SK-N-SH treated with all-trans-retinoic acid at 6 μM for 48 hours (cell line): Measurements from ENCODE around the gene S100A2.

Experiments
- ATAC-seq: fragments of 200-7000 bp; cut with Tn5 transposase; 3 replicates; pipeline ENCODE4 v1.9.1; 2020; ENCODE audit warnings: mild to moderate bottlenecking, moderate library complexity
- ARNTL ChIP-seq: fragments of 450-650 bp; formaldehyde crosslinking; IDR thresholded peaks from 2 replicates; pipeline ENCODE4 v1.5.0; 2020; ENCODE audit warnings: low read depth, mild to moderate bottlenecking, moderate library complexity, borderline replicate concordance
- BACH2 ChIP-seq: fragments of 250-450 bp; sonication (Bioruptor Pico); IDR thresholded peaks from 2 replicates; pipeline ENCODE4 v1.9.0; 2021; ENCODE audit warnings: mild to moderate bottlenecking, borderline replicate concordance
- CSDC2 ChIP-seq: fragments of 250-450 bp; sonication (Bioruptor Pico); IDR thresholded peaks from 2 replicates; pipeline ENCODE4 v1.5.0; 2020; ENCODE audit warnings: mild to moderate bottlenecking, moderate library complexity
- CSRNP3 ChIP-seq: fragments of 250-450 bp; sonication (Bioruptor Pico); IDR thresholded peaks from 2 replicates; pipeline ENCODE4 v1.5.1; 2021; ENCODE audit warnings: mild to moderate bottlenecking, moderate library complexity
- ESRRG ChIP-seq: fragments of 250-450 bp; sonication (Bioruptor Pico); IDR thresholded peaks from 2 replicates; pipeline ENCODE4 v1.6.1; 2021; ENCODE audit warnings: mild to moderate bottlenecking
- ISL1 ChIP-seq: fragments of 250-450 bp; sonication (Bioruptor Pico); IDR thresholded peaks from 2 replicates; pipeline ENCODE4 v2.1.2; 2022; ENCODE audit warnings: mild to moderate bottlenecking, moderate library complexity
- OSR1 ChIP-seq: fragments of 250-450 bp; sonication (Bioruptor Pico); IDR thresholded peaks from 2 replicates; pipeline ENCODE4 v1.8.0; 2022; ENCODE audit warnings: moderate library complexity, mild to moderate bottlenecking, inconsistent platforms
- PPARA ChIP-seq: fragments of 250-450 bp; sonication (Bioruptor Pico); IDR thresholded peaks from 2 replicates; pipeline ENCODE4 v1.5.0; 2020; ENCODE audit warnings: mild to moderate bottlenecking, borderline replicate concordance
- RARB ChIP-seq: fragments of 250-450 bp; sonication (Bioruptor Pico); IDR thresholded peaks from 2 replicates; pipeline ENCODE4 v1.8.0; 2021; ENCODE audit warnings: mild to moderate bottlenecking, moderate library complexity
- SNAI2 ChIP-seq: fragments of 250-450 bp; sonication (Bioruptor Pico); IDR thresholded peaks from 2 replicates; pipeline ENCODE4 v1.5.0; 2020; ENCODE audit warnings: mild to moderate bottlenecking, moderate library complexity
- TCF4 ChIP-seq: fragments of 250-450 bp; sonication (Bioruptor Pico); IDR thresholded peaks from 2 replicates; pipeline ENCODE4 v1.8.0; 2021; ENCODE audit warnings: mild to moderate bottlenecking, moderate library complexity, borderline replicate concordance
- TOX ChIP-seq: fragments of 250-450 bp; sonication (Bioruptor Pico); IDR thresholded peaks from 2 replicates; pipeline ENCODE4 v1.8.0; 2021; ENCODE audit warnings: mild to moderate bottlenecking, moderate library complexity, borderline replicate concordance
- ZC3H10 ChIP-seq: fragments of 250-450 bp; sonication (Bioruptor Pico); IDR thresholded peaks from 2 replicates; pipeline ENCODE4 v1.5.1; 2021; ENCODE audit warnings: mild to moderate bottlenecking, moderate library complexity
- ZFP3 ChIP-seq: fragments of 250-450 bp; sonication (Bioruptor Pico); IDR thresholded peaks from 2 replicates; pipeline ENCODE4 v1.5.0; 2020; ENCODE audit warnings: mild to moderate bottlenecking, moderate library complexity
- ZFP30 ChIP-seq: fragments of 450-650 bp; formaldehyde crosslinking; IDR thresholded peaks from 2 replicates; pipeline ENCODE4 v1.5.0; 2022; ENCODE audit warnings: mild to moderate bottlenecking, moderate library complexity
- ZNF565 ChIP-seq: fragments of 450-650 bp; formaldehyde crosslinking; conservative IDR thresholded peaks from 2 replicates; pipeline ENCODE4 v1.5.0; 2020; ENCODE audit warnings: low read depth, mild to moderate bottlenecking, moderate library complexity
- ZNF70 ChIP-seq: fragments of 450-650 bp; formaldehyde crosslinking; IDR thresholded peaks from 2 replicates; pipeline ENCODE4 v1.5.0; 2020; ENCODE audit warnings: mild to moderate bottlenecking, moderate library complexity
- ZNF8 ChIP-seq: fragments of 450-650 bp; formaldehyde crosslinking; IDR thresholded peaks from 2 replicates; pipeline ENCODE4 v1.5.0; 2020; ENCODE audit warnings: mild to moderate bottlenecking, moderate library complexity
- TF ChIP-seq, protein P1 (sequence below): fragments of 250-450 bp; sonication (Bioruptor Pico); IDR thresholded peaks from 2 replicates; pipeline ENCODE4 v1.5.1; 2020; ENCODE audit warnings: low read depth, mild to moderate bottlenecking, moderate library complexity
- TF ChIP-seq, protein P2 (sequence below): fragments of 250-450 bp; sonication (Bioruptor Pico); IDR thresholded peaks from 2 replicates; pipeline ENCODE4 v1.5.0; 2020; ENCODE audit warnings: mild to moderate bottlenecking, moderate library complexity
- TF ChIP-seq, protein P3 (sequence below): fragments of 250-450 bp; sonication (Bioruptor Pico); IDR thresholded peaks from 2 replicates; pipeline ENCODE4 v1.8.0; 2020; ENCODE audit warnings: mild to moderate bottlenecking, moderate library complexity, borderline replicate concordance
- TF ChIP-seq, protein P4 (sequence below): fragments of 250-450 bp; sonication (Bioruptor Pico); IDR thresholded peaks from 2 replicates; pipeline ENCODE4 v1.8.0; 2021; ENCODE audit warnings: low read depth, mild to moderate bottlenecking, moderate library complexity, borderline replicate concordance

The S100A2 gene

GRCh38 chr1:153560241-153560640, 5.4 kb downstream of the S100A2 start:
- no peak for TF ChIP-seq CSDC2 (CRISPR knock-in tag)
- no peak for TF ChIP-seq ZFP30 (CRISPR knock-in tag)
- no peak for TF ChIP-seq RARB (CRISPR knock-in tag)

DNA sequence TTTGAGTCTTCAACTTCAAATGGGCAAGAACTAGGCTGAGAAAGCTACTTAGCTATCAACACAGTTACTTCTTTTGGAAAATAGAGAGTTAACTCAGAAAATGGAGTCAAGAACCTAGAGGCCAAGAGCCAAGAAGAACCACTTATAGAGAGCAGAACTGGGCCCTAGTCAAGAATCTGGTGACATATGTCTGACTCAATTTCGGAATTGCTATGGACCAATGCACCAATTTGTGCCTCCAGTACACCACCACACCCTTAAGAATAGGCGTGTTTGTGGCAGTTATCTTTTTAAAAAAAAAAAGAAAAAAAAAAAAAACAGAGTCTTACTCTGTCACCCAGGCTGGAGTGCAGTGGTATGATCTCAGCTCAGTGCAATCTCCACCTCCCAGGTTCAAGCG, 7.8 kb downstream of the S100A2 start:
- TF ChIP-seq SNAI2 (CRISPR knock-in tag) (no peak), OSR1 (CRISPR knock-in tag) (no peak), PPARA (CRISPR knock-in tag) (no peak), CSDC2 (CRISPR knock-in tag) (no peak), ARNTL (CRISPR knock-in tag) (no peak), ZNF8 (CRISPR knock-in tag) (no peak), RARB (CRISPR knock-in tag) (no peak), BACH2 (CRISPR knock-in tag) (no peak), CSRNP3 (no peak), ZC3H10 (no peak), ZFP3 (CRISPR knock-in tag) (no peak), ESRRG (no peak), ISL1 (no peak), TCF4 (CRISPR knock-in tag) (no peak)
- TF ChIP-seq, protein P1, sequence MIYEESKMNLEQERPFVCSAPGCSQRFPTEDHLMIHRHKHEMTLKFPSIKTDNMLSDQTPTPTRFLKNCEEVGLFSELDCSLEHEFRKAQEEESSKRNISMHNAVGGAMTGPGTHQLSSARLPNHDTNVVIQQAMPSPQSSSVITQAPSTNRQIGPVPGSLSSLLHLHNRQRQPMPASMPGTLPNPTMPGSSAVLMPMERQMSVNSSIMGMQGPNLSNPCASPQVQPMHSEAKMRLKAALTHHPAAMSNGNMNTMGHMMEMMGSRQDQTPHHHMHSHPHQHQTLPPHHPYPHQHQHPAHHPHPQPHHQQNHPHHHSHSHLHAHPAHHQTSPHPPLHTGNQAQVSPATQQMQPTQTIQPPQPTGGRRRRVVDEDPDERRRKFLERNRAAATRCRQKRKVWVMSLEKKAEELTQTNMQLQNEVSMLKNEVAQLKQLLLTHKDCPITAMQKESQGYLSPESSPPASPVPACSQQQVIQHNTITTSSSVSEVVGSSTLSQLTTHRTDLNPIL (CRISPR knock-in tag), result no peak
- TF ChIP-seq, protein P2, sequence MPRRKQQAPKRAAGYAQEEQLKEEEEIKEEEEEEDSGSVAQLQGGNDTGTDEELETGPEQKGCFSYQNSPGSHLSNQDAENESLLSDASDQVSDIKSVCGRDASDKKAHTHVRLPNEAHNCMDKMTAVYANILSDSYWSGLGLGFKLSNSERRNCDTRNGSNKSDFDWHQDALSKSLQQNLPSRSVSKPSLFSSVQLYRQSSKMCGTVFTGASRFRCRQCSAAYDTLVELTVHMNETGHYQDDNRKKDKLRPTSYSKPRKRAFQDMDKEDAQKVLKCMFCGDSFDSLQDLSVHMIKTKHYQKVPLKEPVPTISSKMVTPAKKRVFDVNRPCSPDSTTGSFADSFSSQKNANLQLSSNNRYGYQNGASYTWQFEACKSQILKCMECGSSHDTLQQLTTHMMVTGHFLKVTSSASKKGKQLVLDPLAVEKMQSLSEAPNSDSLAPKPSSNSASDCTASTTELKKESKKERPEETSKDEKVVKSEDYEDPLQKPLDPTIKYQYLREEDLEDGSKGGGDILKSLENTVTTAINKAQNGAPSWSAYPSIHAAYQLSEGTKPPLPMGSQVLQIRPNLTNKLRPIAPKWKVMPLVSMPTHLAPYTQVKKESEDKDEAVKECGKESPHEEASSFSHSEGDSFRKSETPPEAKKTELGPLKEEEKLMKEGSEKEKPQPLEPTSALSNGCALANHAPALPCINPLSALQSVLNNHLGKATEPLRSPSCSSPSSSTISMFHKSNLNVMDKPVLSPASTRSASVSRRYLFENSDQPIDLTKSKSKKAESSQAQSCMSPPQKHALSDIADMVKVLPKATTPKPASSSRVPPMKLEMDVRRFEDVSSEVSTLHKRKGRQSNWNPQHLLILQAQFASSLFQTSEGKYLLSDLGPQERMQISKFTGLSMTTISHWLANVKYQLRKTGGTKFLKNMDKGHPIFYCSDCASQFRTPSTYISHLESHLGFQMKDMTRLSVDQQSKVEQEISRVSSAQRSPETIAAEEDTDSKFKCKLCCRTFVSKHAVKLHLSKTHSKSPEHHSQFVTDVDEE (CRISPR knock-in tag), result no peak
- TF ChIP-seq, protein P3, sequence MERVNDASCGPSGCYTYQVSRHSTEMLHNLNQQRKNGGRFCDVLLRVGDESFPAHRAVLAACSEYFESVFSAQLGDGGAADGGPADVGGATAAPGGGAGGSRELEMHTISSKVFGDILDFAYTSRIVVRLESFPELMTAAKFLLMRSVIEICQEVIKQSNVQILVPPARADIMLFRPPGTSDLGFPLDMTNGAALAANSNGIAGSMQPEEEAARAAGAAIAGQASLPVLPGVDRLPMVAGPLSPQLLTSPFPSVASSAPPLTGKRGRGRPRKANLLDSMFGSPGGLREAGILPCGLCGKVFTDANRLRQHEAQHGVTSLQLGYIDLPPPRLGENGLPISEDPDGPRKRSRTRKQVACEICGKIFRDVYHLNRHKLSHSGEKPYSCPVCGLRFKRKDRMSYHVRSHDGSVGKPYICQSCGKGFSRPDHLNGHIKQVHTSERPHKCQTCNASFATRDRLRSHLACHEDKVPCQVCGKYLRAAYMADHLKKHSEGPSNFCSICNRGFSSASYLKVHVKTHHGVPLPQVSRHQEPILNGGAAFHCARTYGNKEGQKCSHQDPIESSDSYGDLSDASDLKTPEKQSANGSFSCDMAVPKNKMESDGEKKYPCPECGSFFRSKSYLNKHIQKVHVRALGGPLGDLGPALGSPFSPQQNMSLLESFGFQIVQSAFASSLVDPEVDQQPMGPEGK, result no peak
- ATAC-seq, result no peak

More at GRCh38 chr1:153560241-153560640, 5.4 kb downstream of the S100A2 start:
- no peak for ATAC-seq

DNA sequence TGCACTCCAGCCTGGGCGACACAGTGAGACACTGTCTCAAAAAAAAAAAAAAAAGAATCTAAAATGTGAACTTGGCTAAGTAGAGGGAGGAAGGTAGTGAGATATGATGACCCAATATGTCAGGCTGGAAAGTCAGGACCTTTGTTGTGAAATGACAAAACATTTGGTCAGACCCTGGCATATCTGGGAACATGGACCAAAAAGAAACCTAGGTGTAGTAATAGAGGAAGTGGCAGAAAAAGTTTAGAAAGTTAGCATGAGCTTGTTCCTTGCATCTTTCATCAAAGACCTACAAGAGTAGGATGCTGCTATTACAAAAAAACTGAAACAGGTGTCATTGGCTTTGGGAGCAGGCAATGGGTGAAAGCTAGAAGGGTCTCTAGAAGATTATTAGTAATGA, 9.3 kb downstream of the S100A2 start:
- ATAC-seq, result no peak
- TF ChIP-seq RARB (CRISPR knock-in tag) (no peak), PPARA (CRISPR knock-in tag) (no peak), SNAI2 (CRISPR knock-in tag) (no peak), BACH2 (CRISPR knock-in tag) (no peak), ISL1 (no peak), ZNF70 (CRISPR knock-in tag) (no peak)

- TF ChIP-seq, protein P1 (CRISPR knock-in tag), result no peak
- TF ChIP-seq ZFP30 (CRISPR knock-in tag) (no peak), BACH2 (CRISPR knock-in tag) (no peak), OSR1 (CRISPR knock-in tag) (no peak), ARNTL (CRISPR knock-in tag) (no peak), SNAI2 (CRISPR knock-in tag) (no peak), ZNF70 (CRISPR knock-in tag) (no peak), ZNF565 (CRISPR knock-in tag) (no peak), TOX (CRISPR knock-in tag) (no peak), RARB (CRISPR knock-in tag) (no peak), ZC3H10 (no peak), PPARA (CRISPR knock-in tag) (no peak), TCF4 (CRISPR knock-in tag) (no peak), ESRRG (no peak), CSDC2 (CRISPR knock-in tag) (no peak), CSRNP3 (no peak)
- TF ChIP-seq, protein P4, sequence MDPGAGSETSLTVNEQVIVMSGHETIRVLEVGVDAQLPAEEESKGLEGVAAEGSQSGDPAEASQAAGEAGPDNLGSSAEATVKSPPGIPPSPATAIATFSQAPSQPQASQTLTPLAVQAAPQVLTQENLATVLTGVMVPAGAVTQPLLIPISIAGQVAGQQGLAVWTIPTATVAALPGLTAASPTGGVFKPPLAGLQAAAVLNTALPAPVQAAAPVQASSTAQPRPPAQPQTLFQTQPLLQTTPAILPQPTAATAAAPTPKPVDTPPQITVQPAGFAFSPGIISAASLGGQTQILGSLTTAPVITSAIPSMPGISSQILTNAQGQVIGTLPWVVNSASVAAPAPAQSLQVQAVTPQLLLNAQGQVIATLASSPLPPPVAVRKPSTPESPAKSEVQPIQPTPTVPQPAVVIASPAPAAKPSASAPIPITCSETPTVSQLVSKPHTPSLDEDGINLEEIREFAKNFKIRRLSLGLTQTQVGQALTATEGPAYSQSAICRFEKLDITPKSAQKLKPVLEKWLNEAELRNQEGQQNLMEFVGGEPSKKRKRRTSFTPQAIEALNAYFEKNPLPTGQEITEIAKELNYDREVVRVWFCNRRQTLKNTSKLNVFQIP (CRISPR knock-in tag), result no peak
- peak; percentile 74 for ATAC-seq
These were observed 11.7 kb downstream of the S100A2 start for GRCh38 chr1:153553830-153554541.
